Heart right ventricle (tissue), 16 donors: ENCODE results near the gene CHAMP1. TPM values are rescaled to one million over a fixed set of nuclear protein-coding genes. Genes with fewer than 3 reads are reported as not detected.

Experiments
- ATAC-seq, 8 donors: fragments of 200-7000 bp; cut with Tn5 transposase; one replicate each; pipeline ENCODE4 v1.9.1; 2020; ENCODE audit warnings: mild to moderate bottlenecking in 8 of 8, moderate library complexity in 8 of 8, moderate number of reproducible peaks in 1 of 8
- DNase-seq, 2 donors: peaks; one replicate each; pipeline ENCODE4 v3.0.0-alpha.2; 2020
- H3K27ac ChIP-seq, 10 donors: fragments of 200-600 bp; sonication (generic) in 2 of 10; one replicate each; pipeline versions ENCODE4 v1.5.0 to v1.8.0; 2020 to 2022; ENCODE audit warnings: mild to moderate bottlenecking in 3 of 10
- H3K27me3 ChIP-seq, 7 donors: fragments of 200-600 bp; one replicate each; pipeline ENCODE4 v1.8.0; 2021 to 2022; ENCODE audit warnings: mild to moderate bottlenecking in 2 of 7
- H3K36me3 ChIP-seq, 9 donors: fragments of 200-600 bp; sonication (generic) in 1 of 9; one replicate each; pipeline versions ENCODE4 v1.5.0 to v1.8.0; 2020 to 2022; ENCODE audit warnings: mild to moderate bottlenecking in 2 of 9
- H3K4me1 ChIP-seq, 9 donors: fragments of 200-600 bp; sonication (generic) in 1 of 9; one replicate each; pipeline versions ENCODE4 v1.5.0 to v1.8.0; 2020 to 2022; ENCODE audit warnings: mild to moderate bottlenecking in 4 of 9
- H3K4me3 ChIP-seq, 10 donors: fragments of 200-600 bp; sonication (generic) in 2 of 10; one replicate each; pipeline versions ENCODE4 v1.5.0 to v1.8.0; 2020 to 2022; ENCODE audit warnings: mild to moderate bottlenecking in 7 of 10, moderate library complexity in 2 of 10
- H3K9me3 ChIP-seq, 11 donors: fragments of 200-600 bp in 10 of 11; sonication (generic) in 2 of 11; one replicate each; pipeline versions ENCODE4 v1.5.0 to v1.8.0; 2013 to 2022; ENCODE audit warnings: mild to moderate bottlenecking in 2 of 11, control low read depth in 1 of 11, moderate library complexity in 1 of 11
- CTCF ChIP-seq, 9 donors: fragments of 200-600 bp; sonication (generic) in 2 of 9; IDR thresholded peaks; one replicate each; pipeline versions ENCODE4 v1.5.0 to v1.8.0; 2021 to 2022; ENCODE audit warnings: antibody characterized with exemption in 9 of 9, mild to moderate bottlenecking in 5 of 9, moderate library complexity in 1 of 9
- WGBS, 2 donors: extraction: QIAGEN DNeasy Blood & Tissue Kit; methylation state at CpG; one replicate each; pipeline ENCODE4 v1.1.7; 2013; ENCODE audit warnings: inconsistent platforms in 1 of 2; 5-methylcytosine and 5-hydroxymethylcytosine counted together
- intact Hi-C, 10 donors: fragments of 100-400 bp; cut with DNase I; formaldehyde crosslinking; loops; one replicate each; pipeline versions ENCODE4 v1.11.1 to v1.14.2; 2022
- polyA plus RNA-seq, 2 donors: library from polyadenylated mRNA; stranded (reverse); fragments of 200-250 nt; gene quantifications; one replicate each; pipeline ENCODE4 v1.2.3, GENCODE V29; 2013
- total RNA-seq, 10 donors: library from RNA; stranded (reverse); fragmentation: NEBNext Ultra II Directional in 3 of 10; extraction: Animal tissue kit (Norgen Biotek cat#: 25700) in 3 of 10; gene quantifications; one replicate each; pipeline versions ENCODE4 v1.2.1 to v1.2.4, GENCODE V29; 2021 to 2023
- donor health status: Arrhythmogenic right ventricular cardiomyopathy.
- donor health status: ischemic (EF 13 %, LVEDD 7.1; RV severe dilation, severe dysfunction).
- donor health status: healthy with polysubstance abuse.
- donor health status: DM: no; HTN: yes; CAD: no.
- donor health status: DM: no; HTN: no; CAD: no.
- donor health status: ischemic (EF 25% LVEDD 6.9; RV normal size, moderate dysfunction).
- donor health status: ischemic (EF 25% LVEDD 5.7; RV mildly dilated, moderate dysfunction).
- donor health status: healthy.
- donor health status: DM: yes; HTN: yes; CAD: no.
- donor health status: Ischemic cardiomyopathy.
- donor health status: ischemic (EF 35%, LVEDD 5.7; RV mildly dilated, moderate dysfunction).
- donor health status: nonischemic (EF 11% LVEDD 7.7; RV severe dilation, severe dysfunction).
- donor health status: DM: yes; HTN: yes; CAD: no.
- donor health status: PGD.
- donor health status: ischemic (EF 29% LVEDD 5.4; RV normal size, mild dysfunction).
- donor health status: nonischemic (EF 23%, LVEDD 6.1; RV moderate dilation, normal function).

The CHAMP1 gene
- total and polyA plus RNA-seq, 12 donors, result 3.0 to 17.4 (median 10.6) TPM

- Histone ChIP-seq H3K4me1 (peaks cover 0 to 40% (median 15%) of the 10 kb centered on the region in 9 donors), H3K27me3 (no peaks in the 10 kb centered on the region), H3K9me3 (no peaks in the 10 kb centered on the region), H3K4me3 (no peak overlapping the region), H3K27ac (peak overlapping the region in 1 of 10 donors; percentile 99), H3K36me3 (peaks cover 0 to 53% (median 0%) of the 10 kb centered on the region in 9 donors)
- ATAC-seq (no peak), DNase-seq (no peak)
- TF ChIP-seq CTCF (IDR thresholded peaks at IDR 0.05), result no peak
- intact Hi-C loops, result no loop called here
- WGBS, 2 donors, result 80 to 81% methylated on average over 4 of the region's 4 CpGs
Measured at GRCh38 chr13:114279146-114279545, 35.2 kb upstream of the CHAMP1 start.

- no peak for TF ChIP-seq CTCF (IDR thresholded peaks at IDR 0.05)
- peaks cover 0 to 53% (median 0%) of the 10 kb centered on the region in 9 donors for H3K36me3 ChIP-seq
- intact Hi-C loops, result no loop called here
- no peaks in the 10 kb centered on the region for H3K27me3 ChIP-seq
- no peaks in the 10 kb centered on the region for H3K9me3 ChIP-seq
- DNase-seq (no peak), ATAC-seq (no peak)
- H3K27ac ChIP-seq, result peak overlapping the region in 6 of 10 donors; percentile 96 to 99 (median 98)
- peaks cover 0 to 38% (median 15%) of the 10 kb centered on the region in 9 donors for H3K4me1 ChIP-seq
- no peak overlapping the region for H3K4me3 ChIP-seq
- WGBS, 2 donors, result 94% methylated on average over 2 of the region's 2 CpGs
Measured at GRCh38 chr13:114279758-114280355, 34.4 kb upstream of the CHAMP1 start.

GRCh38 chr13:114281351-114282040, 32.8 kb upstream of the CHAMP1 start, which contains the start of gene UPF3A:
UPF3A (plus strand) TSS chr13:114281601; CDS start chr13:114281640, 39 bp downstream.
- Histone ChIP-seq H3K4me1 (peaks cover 0 to 34% (median 15%) of the 10 kb centered on the region in 9 donors), H3K36me3 (peaks cover 0 to 53% (median 3%) of the 10 kb centered on the region in 9 donors), H3K9me3 (no peaks in the 10 kb centered on the region), H3K27me3 (no peaks in the 10 kb centered on the region), H3K27ac (peak within 1 kb of the TSS; percentile 90 to 99 (median 97)), H3K4me3 (peak within 1 kb of the TSS; percentile 46 to 77 (median 72))
- ATAC-seq (peak; percentile 93 to 98 (median 95)), DNase-seq (peak; percentile 93 to 94)
- intact Hi-C loops, result loop anchor here in 2 of 10 donors (1.0 kb wide), 1 partner anchor 33 kb away; the partner anchor contains the start of gene CHAMP1 (in 2 of the 2)
- 1% methylated on average over 47 to 88 of the region's 89 CpGs for WGBS, 2 donors
- TF ChIP-seq CTCF (IDR thresholded peaks at IDR 0.05), result no peak

GRCh38 chr13:114282041-114282670, 32.1 kb upstream of the CHAMP1 start:
- peaks cover 0 to 53% (median 10%) of the 10 kb centered on the region in 9 donors for H3K36me3 ChIP-seq
- DNase-seq (peak; percentile 38 to 39), ATAC-seq (peak; percentile 56 to 82 (median 76))
- TF ChIP-seq CTCF (IDR thresholded peaks at IDR 0.05), result no peak
- peak overlapping the region; percentile 46 to 77 (median 72) for H3K4me3 ChIP-seq
- WGBS, 2 donors, result 1% methylated on average over 47 to 50 of the region's 50 CpGs
- H3K27me3 ChIP-seq, result no peaks in the 10 kb centered on the region
- H3K27ac ChIP-seq, result peak overlapping the region; percentile 46 to 99 (median 97)
- no peaks in the 10 kb centered on the region for H3K9me3 ChIP-seq
- H3K4me1 ChIP-seq, result peaks cover 0 to 34% (median 15%) of the 10 kb centered on the region in 9 donors
- intact Hi-C loops, result no loop called here
